Gastroesophageal sphincter (tissue), 4 donors: Measurements from ENCODE around the gene CFAP57. TPM values are rescaled to one million over a fixed set of nuclear protein-coding genes. Genes with fewer than 3 reads are reported as not detected.

Source experiments
- ATAC-seq: fragments of 150-250 bp; one replicate; pipeline ENCODE4 v1.9.1; 2016; ENCODE audit warnings: mild to moderate bottlenecking, moderate library complexity
- H3K27ac ChIP-seq, 4 donors: fragments of 200-600 bp; sonication (generic) in 3 of 4; 1 replicate in 3 of 4; 2 replicates in 1 of 4; pipeline ENCODE4 v1.5.1; 2016 to 2019
- H3K27me3 ChIP-seq: fragments of 200-600 bp; sonication (generic); one replicate; pipeline ENCODE4 v1.5.1; 2019
- H3K36me3 ChIP-seq, 2 donors: fragments of 200-600 bp; sonication (generic); one replicate each; pipeline ENCODE4 v1.5.1; 2019; ENCODE audit warnings: control low read depth in 1 of 2
- H3K4me1 ChIP-seq, 3 donors: fragments of 200-600 bp; sonication (generic); 1 replicate in 2 of 3; 2 replicates in 1 of 3; pipeline ENCODE4 v1.5.1; 2016 to 2019; ENCODE audit warnings: control low read depth in 2 of 3
- H3K4me3 ChIP-seq, 2 donors: fragments of 200-600 bp; sonication (generic); one replicate each; pipeline ENCODE4 v1.5.1; 2019; ENCODE audit warnings: mild to moderate bottlenecking in 1 of 2, moderate library complexity in 1 of 2
- H3K9me3 ChIP-seq, 3 donors: fragments of 200-600 bp; sonication (generic); one replicate each; pipeline ENCODE4 v1.5.1; 2017 to 2019; ENCODE audit warnings: control low read depth in 2 of 3
- CTCF ChIP-seq, 4 experiments: fragments of 200-600 bp in 2 of 4; fragments of 450-650 bp in 2 of 4; sonication (generic) in 1 of 4; IDR thresholded peaks; one replicate each; pipeline ENCODE4 v1.5.1; 2017 to 2019; ENCODE audit warnings: antibody characterized with exemption in 4 of 4, mild to moderate bottlenecking in 2 of 4, moderate library complexity in 2 of 4
- EP300 ChIP-seq: sonication (generic); formaldehyde crosslinking; IDR thresholded peaks from one replicate; pipeline ENCODE4 v1.6.1; 2017; ENCODE audit warnings: antibody characterized with exemption, mild to moderate bottlenecking
- POLR2A ChIP-seq, 2 donors: fragments of 450-650 bp; IDR thresholded peaks; one replicate each; pipeline ENCODE4 v1.6.1; 2017; ENCODE audit warnings: antibody characterized with exemption in 2 of 2, mild to moderate bottlenecking in 2 of 2, moderate library complexity in 1 of 2
- POLR2AphosphoS5 ChIP-seq: sonication (generic); formaldehyde crosslinking; IDR thresholded peaks from one replicate; pipeline ENCODE4 v1.6.1; 2017; ENCODE audit warnings: antibody characterized with exemption
- WGBS, 2 donors: methylation state at CpG; one replicate each; pipeline ENCODE4 v1.1.5; 2018; ENCODE audit warnings: low coverage in 1 of 2; 5-methylcytosine and 5-hydroxymethylcytosine counted together
- total RNA-seq, 4 donors: library from RNA; depleted of rRNA; stranded (reverse); fragments of >200 nt; gene quantifications; one replicate each; pipeline ENCODE4 v1.1.0, GENCODE V29; 2016

The CFAP57 gene
- total RNA-seq, 4 donors from 2014 or later = not detected

- no peaks in the 10 kb centered on the region for H3K27me3 ChIP-seq
- H3K4me1 ChIP-seq = no peaks in the 10 kb centered on the region
- H3K9me3 ChIP-seq = no peaks in the 10 kb centered on the region
- TF ChIP-seq POLR2A (IDR thresholded peaks at IDR 0.05) (no peak), EP300 (no peak), CTCF (IDR thresholded peaks at IDR 0.05) (no peak), POLR2AphosphoS5 (no peak)
- H3K27ac ChIP-seq = no peak overlapping the region
- ATAC-seq = no peak
- H3K36me3 ChIP-seq = no peaks in the 10 kb centered on the region
- WGBS, 2 donors = 64 to 79% methylated on average over 2 to 4 of the region's 8 CpGs
- no peak overlapping the region for H3K4me3 ChIP-seq
These were observed 81.7 kb downstream of the CFAP57 start for GRCh38 chr1:43253876-43254275.

- no peak overlapping the region for H3K27ac ChIP-seq
- no peaks in the 10 kb centered on the region for H3K4me1 ChIP-seq
- H3K27me3 ChIP-seq = no peaks in the 10 kb centered on the region
- H3K4me3 ChIP-seq = no peak overlapping the region
- no peak for ATAC-seq
- no peaks in the 10 kb centered on the region for H3K36me3 ChIP-seq
- 74 to 100% methylated on average over 1 to 7 of the region's 10 CpGs for WGBS, 2 donors
- TF ChIP-seq CTCF (IDR thresholded peaks at IDR 0.05) (no peak), POLR2AphosphoS5 (no peak), POLR2A (IDR thresholded peaks at IDR 0.05) (no peak), EP300 (no peak)
- no peaks in the 10 kb centered on the region for H3K9me3 ChIP-seq
These were observed 83.5 kb downstream of the CFAP57 start for GRCh38 chr1:43255438-43256210.

- no peak overlapping the region for H3K27ac ChIP-seq
- H3K36me3 ChIP-seq = no peaks in the 10 kb centered on the region
- no peaks in the 10 kb centered on the region for H3K9me3 ChIP-seq
- no peaks in the 10 kb centered on the region for H3K27me3 ChIP-seq
- no peaks in the 10 kb centered on the region for H3K4me1 ChIP-seq
- H3K4me3 ChIP-seq = no peak overlapping the region
- TF ChIP-seq EP300 (no peak), POLR2AphosphoS5 (no peak), POLR2A (IDR thresholded peaks at IDR 0.05) (no peak), CTCF (IDR thresholded peaks at IDR 0.05) (no peak)
- 73 to 87% methylated on average over 5 to 6 of the region's 8 CpGs for WGBS, 2 donors
- no peak for ATAC-seq
These were observed 84.8 kb downstream of the CFAP57 start for GRCh38 chr1:43256675-43257570.

- no peaks in the 10 kb centered on the region for H3K27me3 ChIP-seq
- no peak overlapping the region for H3K27ac ChIP-seq
- H3K9me3 ChIP-seq = no peaks in the 10 kb centered on the region
- WGBS, 2 donors = 76% methylated on average over 3 of the region's 3 CpGs; no CpG with 5 or more reads in 1 of the 2 donors
- no peak for TF ChIP-seq CTCF (IDR thresholded peaks at IDR 0.05)
- TF ChIP-seq POLR2A (IDR thresholded peaks at IDR 0.05) = no peak
- TF ChIP-seq EP300 = no peak
- no peak for TF ChIP-seq POLR2AphosphoS5
- no peak overlapping the region for H3K4me3 ChIP-seq
- H3K4me1 ChIP-seq = no peaks in the 10 kb centered on the region
- no peaks in the 10 kb centered on the region for H3K36me3 ChIP-seq
- no peak for ATAC-seq
These were observed 86.2 kb downstream of the CFAP57 start for GRCh38 chr1:43258370-43258769.
